Lower leg skin (tissue), 3 donors: ENCODE data around the gene ATAD2B.

Experiments
- CTCF ChIP-seq, 3 donors: fragments of 450-650 bp; IDR thresholded peaks; one replicate each; pipeline ENCODE4 v1.5.1; 2016; ENCODE audit warnings: antibody characterized with exemption in 3 of 3, mild to moderate bottlenecking in 3 of 3, moderate library complexity in 2 of 3
- POLR2A ChIP-seq, 2 donors: fragments of 450-650 bp; IDR thresholded peaks; one replicate each; pipeline ENCODE4 v1.6.1; 2016 to 2017; ENCODE audit warnings: antibody characterized with exemption in 2 of 2, mild to moderate bottlenecking in 1 of 2, moderate library complexity in 1 of 2

GRCh38 chr2:23901966-23902846 lies 24.7 kb downstream of the ATAD2B start:
- no peak for TF ChIP-seq POLR2A (IDR thresholded peaks at IDR 0.05)
- no peak for TF ChIP-seq CTCF (IDR thresholded peaks at IDR 0.05)
